ENCODE measurements around the gene LRIG1.

GRCh38 chr3:66467996-66468735, 32.7 kb downstream of the LRIG1 start:
- TF ChIP-seq POLR2A (IDR thresholded peaks at IDR 0.05), result no peak
- no peak for TF ChIP-seq CTCF (IDR thresholded peaks at IDR 0.05)

Measured in prostate gland (tissue), 2 donors.